ENCODE results near the gene NTMT1.

- TF ChIP-seq POLR2AphosphoS5 (IDR thresholded peaks at IDR 0.05; ENCODE audit: low read depth) = no peak
- no peak for TF ChIP-seq GABPA (IDR thresholded peaks at IDR 0.05; ENCODE audit: low read depth)
- TF ChIP-seq CTCF (IDR thresholded peaks at IDR 0.05; ENCODE audit: insufficient read depth, low read length) = no peak
Observed at GRCh38 chr9:129582855-129583254, 43.1 kb upstream of the NTMT1 start.
